Stimulated activated CD4-positive, alpha-beta T cell treated with anti-CD3 and anti-CD28 coated beads, Interleukin-4, amount 100 ng/mL, for 4 hours (primary cell): Measurements from ENCODE around the gene LIG3.
"Not testable (repeated sequence)": the region's sequence is repeated elsewhere in the genome, so short reads cannot be mapped to it uniquely, and the experiment has no call there.

ENCODE experiments used
- DNase-seq, 2 experiments: peaks; one replicate each; pipeline ENCODE4 v3.0.0-alpha.2; 2020

LIG3 gene

DNA sequence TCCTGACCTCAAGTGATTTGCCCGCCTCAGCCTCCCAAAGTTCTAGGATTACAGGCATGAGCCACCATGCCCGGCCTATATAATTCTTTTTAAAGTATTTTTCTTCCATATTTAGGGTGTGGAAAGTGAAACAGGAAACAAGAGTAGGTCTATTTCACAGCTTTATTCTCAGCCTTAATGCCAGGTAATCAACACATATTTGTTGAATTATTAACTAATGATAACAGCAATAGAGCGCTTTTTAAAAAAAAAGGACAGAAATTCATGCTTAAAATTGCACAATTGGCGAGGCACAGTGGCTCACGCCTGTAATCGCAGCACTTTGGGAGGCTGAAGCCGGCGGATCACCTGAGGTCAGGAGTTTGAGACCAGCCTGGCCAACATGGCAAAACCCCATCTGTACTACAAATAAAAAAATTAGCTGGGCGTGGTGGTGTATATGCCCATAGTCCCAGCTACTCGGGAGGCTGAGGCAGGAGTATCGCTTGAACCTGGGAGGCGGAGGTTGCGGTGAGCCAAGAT, 65.2 kb downstream of the LIG3 start:
- DNase-seq: not testable (repeated sequence)

DNA sequence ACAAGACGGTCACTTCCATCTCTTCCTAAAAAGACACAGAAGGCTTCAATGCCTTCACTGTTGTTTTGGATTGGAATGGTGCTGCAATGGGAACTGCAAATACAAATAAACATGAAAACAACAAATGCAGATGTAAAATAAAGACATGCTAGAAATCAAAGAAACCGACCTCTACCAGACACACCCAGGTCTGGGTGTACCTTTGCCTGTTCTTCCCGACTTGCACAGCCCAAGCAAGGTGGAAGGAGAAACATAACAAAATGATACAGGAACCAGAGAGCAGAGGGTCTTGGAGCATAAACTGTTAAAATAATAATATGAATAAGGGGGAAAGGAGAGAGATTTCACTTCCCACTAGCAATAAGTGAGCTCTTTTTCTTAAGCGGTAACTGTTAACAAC, 65.9 kb downstream of the LIG3 start:
- DNase-seq: no peak

GRCh38 chr17:35046740-35047283, 66.5 kb downstream of the LIG3 start:
- peak; percentile 12 to 69 for DNase-seq

GRCh38 chr17:35048685-35049379, 68.5 kb downstream of the LIG3 start:
- DNase-seq: no peak

GRCh38 chr17:35050170-35050569, 69.9 kb downstream of the LIG3 start:
- no peak for DNase-seq

- peak in 1 of 2 experiments; percentile 27 for DNase-seq
Measured at GRCh38 chr17:35051183-35051578, 70.9 kb downstream of the LIG3 start.

DNA sequence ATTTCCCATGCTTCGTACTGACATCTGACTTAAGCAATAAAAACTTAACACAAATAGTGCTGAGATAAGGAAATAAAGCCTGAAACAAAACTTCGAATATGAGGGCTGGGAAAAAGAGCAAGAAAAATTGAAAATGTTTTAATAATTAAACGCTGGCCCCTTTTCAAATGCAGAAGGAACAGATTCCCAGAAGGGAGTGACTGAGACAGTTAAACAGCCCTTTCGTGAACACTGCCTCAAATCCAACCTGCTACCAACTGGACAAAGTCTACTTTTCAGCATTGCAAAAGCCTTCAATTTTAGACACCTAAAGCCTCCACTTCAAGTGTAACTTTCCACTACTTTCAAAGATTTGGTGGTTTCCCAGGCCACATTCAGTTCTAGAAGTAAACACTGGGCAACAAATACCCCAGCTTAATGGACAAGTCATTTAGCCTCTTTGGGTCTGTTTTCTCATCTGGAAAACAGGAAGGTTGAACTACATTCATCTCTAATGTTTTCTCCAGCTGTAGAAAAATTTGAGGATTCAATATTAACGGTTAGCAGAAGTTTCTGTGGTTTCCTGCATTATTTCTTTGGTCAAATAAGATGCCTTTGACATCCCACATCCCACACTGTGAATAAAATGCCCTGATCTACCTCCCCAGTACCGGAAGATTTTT, 71.4 kb downstream of the LIG3 start:
- DNase-seq: no peak

- no peak for DNase-seq
Measured at GRCh38 chr17:35052241-35052610, 71.9 kb downstream of the LIG3 start.

DNA sequence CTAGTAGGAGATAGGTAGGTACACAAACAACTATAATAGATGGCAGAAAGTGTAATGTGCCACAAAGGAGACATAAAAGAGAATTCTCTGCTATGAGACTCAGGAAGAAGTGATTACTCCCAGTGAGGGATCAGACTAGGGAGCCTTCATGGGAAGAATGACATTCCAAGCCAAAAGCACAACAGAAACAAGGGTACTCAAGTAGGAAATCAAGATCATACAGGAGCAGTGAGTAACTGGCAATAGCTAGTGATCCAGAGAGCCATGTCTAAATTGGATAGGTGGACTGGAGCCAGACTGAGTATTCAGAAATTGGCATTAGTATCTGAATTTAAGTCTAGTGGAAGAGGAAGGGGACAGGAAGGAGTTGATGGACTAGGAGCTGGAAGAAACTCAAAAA, 72.5 kb downstream of the LIG3 start:
- no peak for DNase-seq

DNA sequence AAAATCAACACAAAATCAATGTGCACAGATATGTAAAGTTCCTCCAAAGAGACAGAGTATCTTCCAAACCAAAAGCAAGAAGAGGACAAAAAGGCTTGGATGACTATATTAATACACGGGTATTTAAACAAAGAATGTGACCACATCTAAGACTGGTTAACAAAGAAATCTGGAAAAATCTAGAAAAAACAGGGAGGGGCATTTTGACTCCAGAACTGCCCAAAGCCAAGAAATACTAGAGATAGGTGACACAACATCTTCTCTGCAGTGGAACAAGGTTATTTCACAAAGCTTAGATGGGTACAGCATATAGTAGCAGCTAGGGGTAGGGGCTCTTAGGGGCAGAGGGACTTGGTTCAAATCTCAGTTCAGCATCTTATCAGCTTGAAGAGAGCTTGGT, 72.9 kb downstream of the LIG3 start:
- no peak for DNase-seq

DNA sequence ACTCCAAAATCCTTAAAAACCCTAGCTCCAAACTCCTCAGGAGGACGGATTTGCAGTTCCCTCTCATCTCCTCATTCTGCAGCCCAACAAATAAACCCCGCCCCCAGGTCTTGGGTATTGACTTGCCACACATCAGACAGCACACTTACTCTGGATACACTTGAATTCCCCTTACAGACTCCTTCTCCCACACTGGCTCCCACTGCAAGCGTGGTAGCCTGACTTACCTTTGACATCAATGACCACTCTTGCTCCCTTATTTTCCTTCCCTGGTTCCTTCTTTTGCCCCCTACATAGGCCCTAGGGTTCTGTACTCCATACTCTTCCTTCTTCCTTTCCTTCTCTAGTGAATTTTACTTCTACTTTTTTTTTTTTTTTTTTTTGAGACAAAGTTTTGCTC, 75.7 kb downstream of the LIG3 start:
- DNase-seq: no peak

DNA sequence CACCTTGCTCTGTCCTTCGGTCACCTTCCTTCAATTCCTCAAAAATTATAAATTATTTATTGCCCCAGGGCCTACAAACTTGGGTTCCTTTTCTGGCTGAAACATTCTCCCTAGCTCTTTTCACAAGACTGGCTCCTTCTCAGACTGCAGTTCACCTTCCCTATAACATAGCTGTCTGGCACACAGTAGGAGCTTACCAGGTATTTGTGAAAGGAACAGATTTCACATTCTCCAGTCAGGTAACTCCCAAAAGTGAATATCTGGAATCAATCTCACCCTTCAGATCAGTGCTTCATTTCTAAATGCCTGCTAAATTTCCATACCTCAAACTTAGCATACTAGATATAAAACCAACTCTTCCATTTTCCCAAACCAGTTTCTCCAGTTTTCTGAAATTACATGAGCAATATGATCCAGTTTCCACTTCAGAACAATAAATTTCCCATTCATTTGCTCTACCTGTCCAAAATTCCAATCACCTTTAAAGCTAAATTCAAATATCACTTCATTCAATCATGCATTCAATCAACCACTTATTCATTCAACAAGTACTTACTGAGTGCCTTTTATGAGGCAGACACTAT, 77.1 kb downstream of the LIG3 start:
- no peak for DNase-seq
